Neutrophil (primary cell): ENCODE results near the gene CCDC197.

Source experiments
- H3K27ac ChIP-seq: fragments of 200-600 bp; sonication (generic); 2 replicates; pipeline ENCODE4 v1.5.1; 2016; ENCODE audit warnings: mild to moderate bottlenecking, moderate library complexity
- H3K27me3 ChIP-seq: fragments of 200-600 bp; sonication (generic); 2 replicates; pipeline ENCODE4 v1.6.0; 2016; ENCODE audit warnings: mild to moderate bottlenecking
- H3K36me3 ChIP-seq: fragments of 200-600 bp; sonication (generic); 2 replicates; pipeline ENCODE4 v1.5.1; 2017
- H3K4me1 ChIP-seq, 2 experiments: fragments of 200-600 bp in 1 of 2; sonication (generic) in 1 of 2; 1 replicate in 1 of 2; 2 replicates in 1 of 2; pipeline versions ENCODE4 v1.5.1 to v1.6.1; 2013 to 2016; ENCODE audit warnings: low read depth in 1 of 2, low read length in 1 of 2, mild to moderate bottlenecking in 1 of 2, moderate library complexity in 1 of 2; ENCODE audit not compliant: control insufficient read depth in 1 of 2, insufficient read depth in 1 of 2
- H3K4me3 ChIP-seq, 2 experiments: fragments of 200-600 bp in 1 of 2; sonication (generic) in 1 of 2; 1 replicate in 1 of 2; 2 replicates in 1 of 2; pipeline ENCODE4 v1.5.1; 2013 to 2016; ENCODE audit warnings: low read depth in 1 of 2, low read length in 1 of 2, mild to moderate bottlenecking in 1 of 2, moderate library complexity in 1 of 2
- H3K9me3 ChIP-seq: fragments of 200-600 bp; sonication (generic); 2 replicates; pipeline ENCODE4 v1.5.1; 2016
- CTCF ChIP-seq: fragments of 200-600 bp; sonication (generic); IDR thresholded peaks from 2 replicates; pipeline ENCODE4 v1.5.1; 2016; ENCODE audit warnings: antibody characterized with exemption

The CCDC197 gene

GRCh38 chr14:94058128-94058673 is 61.1 kb downstream of the CCDC197 start:
- H3K4me3 ChIP-seq, result no peak overlapping the region
- no peaks in the 10 kb centered on the region for H3K4me1 ChIP-seq
- no peaks in the 10 kb centered on the region for H3K27me3 ChIP-seq
- peaks cover 93% of the 10 kb centered on the region for H3K36me3 ChIP-seq
- H3K27ac ChIP-seq, result no peak overlapping the region
- no peak for TF ChIP-seq CTCF
- no peaks in the 10 kb centered on the region for H3K9me3 ChIP-seq
